Measurements from ENCODE around the gene C11orf21.

DNA sequence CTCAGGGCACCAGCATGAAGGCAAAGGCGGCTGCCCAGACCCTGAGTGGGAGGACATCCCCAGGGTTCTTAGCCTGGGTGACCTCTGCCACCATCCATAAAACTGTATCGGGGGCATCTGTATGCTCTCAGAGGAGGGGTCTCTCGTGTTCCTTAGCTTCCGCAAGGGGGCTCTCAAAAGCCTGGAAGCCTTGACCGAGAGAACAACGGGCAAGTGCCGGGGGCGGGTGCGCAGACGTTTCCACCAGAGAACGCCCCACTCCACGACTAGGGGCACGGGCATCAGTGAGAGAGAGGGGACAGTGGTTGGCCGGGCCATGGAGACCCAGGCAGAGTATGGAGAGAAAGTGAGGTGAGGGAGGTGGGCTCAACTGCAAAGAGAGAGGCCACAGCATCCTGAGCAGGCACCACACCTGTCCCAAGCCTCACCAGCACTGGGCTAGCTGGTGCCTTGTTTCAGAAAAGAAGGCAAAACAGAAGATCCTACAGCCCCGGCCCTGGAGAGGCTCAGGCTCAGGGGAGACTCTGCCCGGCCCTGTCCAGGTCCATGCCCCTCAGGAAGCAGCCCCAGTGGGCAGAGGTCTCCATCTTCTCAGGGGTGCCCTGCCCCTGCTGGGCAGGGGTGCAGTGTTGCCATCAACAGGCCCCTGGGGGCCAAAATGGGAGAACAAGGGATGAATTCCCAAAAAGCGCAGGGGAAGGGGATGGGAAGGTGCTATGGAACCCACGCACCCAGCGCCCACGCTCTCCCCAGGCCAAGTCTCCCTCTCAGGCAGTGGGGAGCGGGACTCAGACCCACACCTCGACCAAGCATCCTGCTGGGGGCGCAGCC, 6.0 kb upstream of the C11orf21 start:
- TF ChIP-seq CREB1 (IDR thresholded peaks at IDR 0.05) (no peak), CEBPB (IDR thresholded peaks at IDR 0.05; ENCODE audit: low read depth, low read length) (no peak), GABPA (IDR thresholded peaks at IDR 0.05; ENCODE audit: borderline replicate concordance, insufficient read depth, low read length) (no peak), SIX5 (IDR thresholded peaks at IDR 0.05; ENCODE audit: low read depth, low read length) (no peak), POU5F1 (IDR thresholded peaks at IDR 0.05; ENCODE audit: low read depth, low read length) (no peak), JUN (IDR thresholded peaks at IDR 0.05; ENCODE audit: low read depth, low read length) (no peak), POLR2A (IDR thresholded peaks at IDR 0.05; ENCODE audit: control extremely low read depth in 1 of 2, low read depth in 2 of 2, low read length in 2 of 2) (no peak), EP300 (IDR thresholded peaks at IDR 0.05; ENCODE audit: borderline replicate concordance in 1 of 2, low read depth in 2 of 2, low read length in 2 of 2) (no peak), SP1 (IDR thresholded peaks at IDR 0.05; ENCODE audit: low read depth, low read length) (no peak), SRF (IDR thresholded peaks at IDR 0.05; ENCODE audit: low read depth, low read length) (no peak)
- TF ChIP-seq, protein P1, sequence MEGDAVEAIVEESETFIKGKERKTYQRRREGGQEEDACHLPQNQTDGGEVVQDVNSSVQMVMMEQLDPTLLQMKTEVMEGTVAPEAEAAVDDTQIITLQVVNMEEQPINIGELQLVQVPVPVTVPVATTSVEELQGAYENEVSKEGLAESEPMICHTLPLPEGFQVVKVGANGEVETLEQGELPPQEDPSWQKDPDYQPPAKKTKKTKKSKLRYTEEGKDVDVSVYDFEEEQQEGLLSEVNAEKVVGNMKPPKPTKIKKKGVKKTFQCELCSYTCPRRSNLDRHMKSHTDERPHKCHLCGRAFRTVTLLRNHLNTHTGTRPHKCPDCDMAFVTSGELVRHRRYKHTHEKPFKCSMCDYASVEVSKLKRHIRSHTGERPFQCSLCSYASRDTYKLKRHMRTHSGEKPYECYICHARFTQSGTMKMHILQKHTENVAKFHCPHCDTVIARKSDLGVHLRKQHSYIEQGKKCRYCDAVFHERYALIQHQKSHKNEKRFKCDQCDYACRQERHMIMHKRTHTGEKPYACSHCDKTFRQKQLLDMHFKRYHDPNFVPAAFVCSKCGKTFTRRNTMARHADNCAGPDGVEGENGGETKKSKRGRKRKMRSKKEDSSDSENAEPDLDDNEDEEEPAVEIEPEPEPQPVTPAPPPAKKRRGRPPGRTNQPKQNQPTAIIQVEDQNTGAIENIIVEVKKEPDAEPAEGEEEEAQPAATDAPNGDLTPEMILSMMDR (IDR thresholded peaks at IDR 0.05; ENCODE audit: control extremely low read depth in 1 of 3, insufficient read depth in 1 of 3, low read depth in 1 of 3, low read length in 3 of 3): no peak
- TF ChIP-seq, protein P2, sequence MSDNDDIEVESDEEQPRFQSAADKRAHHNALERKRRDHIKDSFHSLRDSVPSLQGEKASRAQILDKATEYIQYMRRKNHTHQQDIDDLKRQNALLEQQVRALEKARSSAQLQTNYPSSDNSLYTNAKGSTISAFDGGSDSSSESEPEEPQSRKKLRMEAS (IDR thresholded peaks at IDR 0.05): no peak

All from H1 (cell line).